SK-N-SH (cell line): ENCODE measurements around the gene CLMP. TPM values are rescaled to one million over a fixed set of nuclear protein-coding genes. Genes with fewer than 3 reads are reported as not detected.

Source experiments
- CTCF ChIA-PET: fragments of 300-600, 350-600 bp; formaldehyde crosslinking; extraction: SDS; loops from one replicate; lab custom pipeline; 2021; lab: Yijun Ruan, JAX
- POLR2A ChIA-PET: fragments of 350-600 bp; sonication (Branson Sonifier 250); formaldehyde crosslinking; extraction: SDS; loops from one replicate; lab custom pipeline; 2020; ENCODE audit warnings: antibody characterized with exemption, inconsistent platforms; lab: Yijun Ruan, JAX
- DNase-seq: peaks from one replicate; pipeline ENCODE4 v3.0.0; 2012
- H2AFZ ChIP-seq: fragments of 200-600 bp; sonication (generic); 2 replicates; pipeline ENCODE4 v1.8.1; 2016; ENCODE audit warnings: antibody characterized with exemption, mild to moderate bottlenecking, low read depth
- H3F3A ChIP-seq: fragments of 200-600 bp; sonication (generic); replicated peaks from 2 replicates; pipeline ENCODE3; 2016; ENCODE audit warnings: antibody characterized with exemption, mild to moderate bottlenecking; ENCODE audit not compliant: insufficient read depth
- H3K27ac ChIP-seq, 2 experiments: fragments of 200-500 bp in 1 of 2; fragments of 200-600 bp in 1 of 2; sonication (Bioruptor generic) in 1 of 2; sonication (generic), shearing (Covaris generic) in 1 of 2; 2 replicates each; pipeline versions ENCODE4 v1.5.1 to v1.6.1; 2014 to 2016; ENCODE audit warnings: low read depth in 2 of 2, inconsistent platforms in 1 of 2, low read length in 1 of 2, mild to moderate bottlenecking in 1 of 2, mixed read lengths in 1 of 2
- H3K27me3 ChIP-seq: fragments of 200-600 bp; sonication (generic), shearing (Covaris generic); 2 replicates; pipeline ENCODE4 v1.6.1; 2016; ENCODE audit warnings: mixed run types; ENCODE audit not compliant: insufficient read depth
- H3K36me3 ChIP-seq, 2 experiments: fragments of 200-500 bp in 1 of 2; fragments of 200-600 bp in 1 of 2; sonication (Bioruptor generic) in 1 of 2; sonication (generic) in 1 of 2; replicated peaks in 1 of 2; 2 replicates each; pipeline versions ENCODE3 to v1.5.1; 2014 to 2016; ENCODE audit warnings: low read length in 1 of 2, mild to moderate bottlenecking in 1 of 2; ENCODE audit not compliant: insufficient read depth in 2 of 2, control insufficient read depth in 1 of 2
- H3K4me1 ChIP-seq, 2 experiments: fragments of 200-500 bp in 1 of 2; fragments of 200-600 bp in 1 of 2; sonication (Bioruptor generic) in 1 of 2; sonication (generic), shearing (Covaris generic) in 1 of 2; 2 replicates each; pipeline versions ENCODE4 v1.5.1 to v1.6.1; 2014 to 2016; ENCODE audit warnings: low read depth in 1 of 2, low read length in 1 of 2, mixed run types in 1 of 2; ENCODE audit not compliant: insufficient read depth in 2 of 2, control insufficient read depth in 1 of 2
- H3K4me2 ChIP-seq: fragments of 200-600 bp; sonication (generic), shearing (Covaris generic); 2 replicates; pipeline ENCODE4 v1.6.1; 2017; ENCODE audit warnings: mixed run types
- H3K4me3 ChIP-seq, 2 experiments: fragments of 200-500 bp in 1 of 2; fragments of 200-600 bp in 1 of 2; sonication (Bioruptor generic) in 1 of 2; sonication (generic), shearing (Covaris generic) in 1 of 2; 2 replicates each; pipeline versions ENCODE4 v1.5.1 to v1.8.1; 2014 to 2016; ENCODE audit warnings: low read depth in 2 of 2, inconsistent platforms in 1 of 2, low read length in 1 of 2, mild to moderate bottlenecking in 1 of 2, mixed read lengths in 1 of 2, moderate library complexity in 1 of 2
- H3K79me2 ChIP-seq: fragments of 200-600 bp; sonication (generic); 2 replicates; pipeline ENCODE4 v1.8.1; 2017; ENCODE audit warnings: mild to moderate bottlenecking; ENCODE audit not compliant: insufficient read depth
- H3K9ac ChIP-seq: fragments of 200-600 bp; sonication (generic); 2 replicates; pipeline ENCODE4 v1.6.1; 2017; ENCODE audit warnings: mixed run types
- H3K9me2 ChIP-seq: fragments of 200-600 bp; sonication (generic); 2 replicates; pipeline ENCODE4 v1.6.1; 2017; ENCODE audit warnings: mixed run types
- H3K9me3 ChIP-seq: fragments of 200-600 bp; sonication (generic); 2 replicates; pipeline ENCODE4 v1.6.1; 2017; ENCODE audit warnings: mixed run types, mild to moderate bottlenecking, moderate library complexity
- H4K20me1 ChIP-seq: fragments of 200-600 bp; sonication (generic); 2 replicates; pipeline ENCODE4 v1.6.1; 2017; ENCODE audit warnings: mild to moderate bottlenecking, mixed run types; ENCODE audit not compliant: insufficient read depth
- EP300 ChIP-seq, 2 experiments: IDR thresholded peaks; 2 replicates each; pipeline versions ENCODE4 v1.4.0 to v1.6.1; 2012; ENCODE audit warnings: borderline replicate concordance in 1 of 2, low read depth in 1 of 2, low read length in 1 of 2
- EZH2phosphoT487 ChIP-seq: fragments of 200-600 bp; sonication (generic); IDR thresholded peaks from 2 replicates; pipeline ENCODE4 v1.6.1; 2017; ENCODE audit warnings: low read depth, mixed run types, mild to moderate bottlenecking, antibody characterized with exemption, moderate library complexity, borderline replicate concordance
- FOXJ3 ChIP-seq: sonication (generic); formaldehyde crosslinking; IDR thresholded peaks from 2 replicates; pipeline ENCODE4 v1.5.1; 2020; ENCODE audit warnings: mild to moderate bottlenecking, missing genetic modification reagents
- GABPA ChIP-seq: IDR thresholded peaks from 2 replicates; pipeline ENCODE4 v1.4.0; 2012; ENCODE audit warnings: low read depth, mild to moderate bottlenecking
- IRF3 ChIP-seq: fragments of 150-350 bp; IDR thresholded peaks from 2 replicates; pipeline ENCODE4 v1.6.1; 2016; ENCODE audit warnings: mild to moderate bottlenecking, low read depth, low read length
- JUND ChIP-seq: IDR thresholded peaks from 2 replicates; pipeline ENCODE4 v1.4.0; 2012
- NRF1 ChIP-seq: IDR thresholded peaks from 2 replicates; pipeline ENCODE4 v1.6.1; 2012; ENCODE audit warnings: low read depth, mild to moderate bottlenecking, low read length
- PBX3 ChIP-seq: IDR thresholded peaks from 2 replicates; pipeline ENCODE4; 2012
- POLR2AphosphoS5 ChIP-seq: IDR thresholded peaks from 2 replicates; pipeline ENCODE4 v1.6.1; 2012; ENCODE audit warnings: low read depth, low read length
- RAD21 ChIP-seq: IDR thresholded peaks from 2 replicates; pipeline ENCODE4 v1.6.1; 2012; ENCODE audit warnings: mild to moderate bottlenecking, low read length
- RCOR1 ChIP-seq: fragments of 150-350 bp; IDR thresholded peaks from 2 replicates; pipeline ENCODE4 v1.6.1; 2017; ENCODE audit warnings: antibody characterized with exemption, low read length
- RXRA ChIP-seq: IDR thresholded peaks from 2 replicates; pipeline ENCODE4 v1.4.0; 2012; ENCODE audit warnings: low read depth, mild to moderate bottlenecking, borderline replicate concordance
- SMC3 ChIP-seq: IDR thresholded peaks from 2 replicates; pipeline ENCODE4 v1.6.1; 2012; ENCODE audit warnings: low read depth, low read length, improper control_type of control experiment
- TAF1 ChIP-seq: IDR thresholded peaks from 2 replicates; pipeline ENCODE4 v1.6.1; 2012; ENCODE audit warnings: low read depth, mild to moderate bottlenecking, low read length, moderate library complexity, borderline replicate concordance
- TEAD4 ChIP-seq: IDR thresholded peaks from 2 replicates; pipeline ENCODE4 v1.4.0; 2012; ENCODE audit warnings: mild to moderate bottlenecking, borderline replicate concordance; ENCODE audit not compliant: insufficient read depth
- YY1 ChIP-seq: IDR thresholded peaks from 2 replicates; pipeline ENCODE4 v1.4.0; 2012; ENCODE audit warnings: low read depth, mild to moderate bottlenecking
- WGBS: methylation state at CpG from one replicate; pipeline ENCODE4 v1.1.6; 2017; ENCODE audit warnings: low lambda C conversion rate; 5-methylcytosine and 5-hydroxymethylcytosine counted together
- polyA plus RNA-seq, 3 experiments: library from polyadenylated mRNA; depleted of rRNA; stranded (reverse); fragments of >200 nt; gene quantifications; 2 replicates each; pipeline ENCODE4 v1.2.3, GENCODE V29; 2012
- TF ChIP-seq, protein P1 (sequence below): IDR thresholded peaks from 2 replicates; pipeline ENCODE4 v1.4.0; 2012; ENCODE audit warnings: low read depth
- TF ChIP-seq, protein P2 (sequence below): IDR thresholded peaks from 2 replicates; pipeline ENCODE4 v1.4.0; 2012; ENCODE audit warnings: low read depth, borderline replicate concordance

The CLMP gene
- polyA plus RNA-seq, 1 of the 3 experiments (the other 2 are of a cell fraction), result 61.9 TPM

DNA sequence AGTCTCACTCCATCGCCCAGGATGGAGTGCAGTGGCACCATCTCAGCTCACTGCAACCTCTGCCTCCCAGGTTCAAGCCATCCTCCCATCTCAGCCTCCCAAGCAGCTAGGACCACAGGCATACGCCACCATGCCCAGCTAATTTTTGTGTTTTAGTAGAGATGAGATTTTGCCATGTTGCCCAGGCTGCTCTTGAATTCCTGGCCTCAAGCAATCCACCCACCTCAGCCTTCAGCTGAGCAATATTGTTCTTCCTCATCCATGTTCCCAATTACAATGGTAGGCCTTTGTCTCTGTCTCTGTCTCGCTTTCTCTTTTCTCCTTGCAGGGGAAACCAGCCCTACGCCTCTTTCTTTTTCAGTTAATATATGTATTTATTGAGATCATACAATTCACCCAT lies 143.4 kb downstream of the CLMP start:
- CTCF ChIA-PET, result interaction anchor here (3.5 to 5.9 kb wide), 3 partner anchors 26 to 189 kb away, joined by 25 to 74 read pairs (median 64); no protein-coding TSS in a partner anchor

GRCh38 chr11:123051146-123051545 lies 143.9 kb downstream of the CLMP start:
- H3K9me2 ChIP-seq, result no peaks in the 10 kb centered on the region
- peaks cover 27% of the 10 kb centered on the region for H4K20me1 ChIP-seq
- no peaks in the 10 kb centered on the region for H3K27me3 ChIP-seq
- ChIA-PET CTCF (interaction anchor here (4.9 to 5.0 kb wide), 2 partner anchors 188 kb away, joined by 34 to 64 read pairs; no protein-coding TSS in a partner anchor), POLR2A (no interaction called here)
- no peak overlapping the region for H3K27ac ChIP-seq
- H3K4me1 ChIP-seq, result no peaks in the 10 kb centered on the region
- H3K9ac ChIP-seq, result no peak overlapping the region
- no peak for DNase-seq
- H3K79me2 ChIP-seq, result no peaks in the 10 kb centered on the region
- H3F3A ChIP-seq, result peaks cover 41% of the 10 kb centered on the region
- H3K9me3 ChIP-seq, result no peaks in the 10 kb centered on the region
- no peak overlapping the region for H3K4me2 ChIP-seq
- WGBS, result 95% methylated on average over 9 of the region's 9 CpGs
- no peak overlapping the region for H2AFZ ChIP-seq
- TF ChIP-seq TEAD4 (no peak), GABPA (no peak), EZH2phosphoT487 (no peak), FOXJ3 (CRISPR knock-in tag) (no peak), JUND (no peak), RXRA (no peak), POLR2AphosphoS5 (no peak), EP300 (IDR thresholded peaks at IDR 0.05; ENCODE audit: borderline replicate concordance in 1 of 2, low read depth in 1 of 2, low read length in 1 of 2) (no peak), YY1 (no peak), RAD21 (no peak), PBX3 (no peak), IRF3 (no peak), TAF1 (no peak)
- TF ChIP-seq, protein P1, sequence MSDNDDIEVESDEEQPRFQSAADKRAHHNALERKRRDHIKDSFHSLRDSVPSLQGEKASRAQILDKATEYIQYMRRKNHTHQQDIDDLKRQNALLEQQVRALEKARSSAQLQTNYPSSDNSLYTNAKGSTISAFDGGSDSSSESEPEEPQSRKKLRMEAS, result no peak
- TF ChIP-seq, protein P2, sequence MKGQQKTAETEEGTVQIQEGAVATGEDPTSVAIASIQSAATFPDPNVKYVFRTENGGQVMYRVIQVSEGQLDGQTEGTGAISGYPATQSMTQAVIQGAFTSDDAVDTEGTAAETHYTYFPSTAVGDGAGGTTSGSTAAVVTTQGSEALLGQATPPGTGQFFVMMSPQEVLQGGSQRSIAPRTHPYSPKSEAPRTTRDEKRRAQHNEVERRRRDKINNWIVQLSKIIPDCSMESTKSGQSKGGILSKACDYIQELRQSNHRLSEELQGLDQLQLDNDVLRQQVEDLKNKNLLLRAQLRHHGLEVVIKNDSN, result no peak
- H3K4me3 ChIP-seq, result no peak overlapping the region
- H3K36me3 ChIP-seq, result peaks cover 19 to 23% of the 10 kb centered on the region in 2 experiments

More for the DNA sequence above, 143.4 kb downstream of the CLMP start:
- no peak overlapping the region for H3K9ac ChIP-seq
- no peaks in the 10 kb centered on the region for H3K27me3 ChIP-seq
- no peaks in the 10 kb centered on the region for H3K9me2 ChIP-seq
- no peak overlapping the region for H3K4me3 ChIP-seq
- H2AFZ ChIP-seq, result no peak overlapping the region
- peaks cover 46% of the 10 kb centered on the region for H3F3A ChIP-seq
- H4K20me1 ChIP-seq, result peaks cover 32% of the 10 kb centered on the region
- peaks cover 24 to 28% of the 10 kb centered on the region in 2 experiments for H3K36me3 ChIP-seq
- POLR2A ChIA-PET, result no interaction called here
- no peak overlapping the region for H3K27ac ChIP-seq
- no peak overlapping the region for H3K4me2 ChIP-seq
- H3K79me2 ChIP-seq, result peaks cover 1% of the 10 kb centered on the region; the same call in 1 of the 2 replicates
- WGBS, result 99% methylated on average over 4 of the region's 4 CpGs
- H3K9me3 ChIP-seq, result no peaks in the 10 kb centered on the region
- TF ChIP-seq TEAD4, result no peak
- TF ChIP-seq GABPA, result no peak
- TF ChIP-seq SMC3, result no peak
- no peak for TF ChIP-seq RCOR1
- no peak for TF ChIP-seq NRF1
- TF ChIP-seq POLR2AphosphoS5, result no peak
- no peak for TF ChIP-seq PBX3
- H3K4me1 ChIP-seq, result no peaks in the 10 kb centered on the region
- no peak for DNase-seq
